HT-29 (cell line): ENCODE results near the gene CDH5. TPM values are rescaled to one million over a fixed set of nuclear protein-coding genes. Genes with fewer than 3 reads are reported as not detected.
A peak's percentile ranks its signal among the peaks of the same experiment; 100 is the strongest.

Source experiments
- DNase-seq: peaks from one replicate; pipeline ENCODE4 v3.0.0-alpha.2; 2015; ENCODE audit warnings: low spot score
- total RNA-seq: library from RNA; depleted of rRNA; stranded (reverse); fragments of >200 nt; shearing (Covaris generic); gene quantifications from 2 replicates; pipeline ENCODE4 v1.2.3, GENCODE V29; 2014

Gene CDH5
- total RNA-seq, 1 experiment from 2014 or later = not detected

DNA sequence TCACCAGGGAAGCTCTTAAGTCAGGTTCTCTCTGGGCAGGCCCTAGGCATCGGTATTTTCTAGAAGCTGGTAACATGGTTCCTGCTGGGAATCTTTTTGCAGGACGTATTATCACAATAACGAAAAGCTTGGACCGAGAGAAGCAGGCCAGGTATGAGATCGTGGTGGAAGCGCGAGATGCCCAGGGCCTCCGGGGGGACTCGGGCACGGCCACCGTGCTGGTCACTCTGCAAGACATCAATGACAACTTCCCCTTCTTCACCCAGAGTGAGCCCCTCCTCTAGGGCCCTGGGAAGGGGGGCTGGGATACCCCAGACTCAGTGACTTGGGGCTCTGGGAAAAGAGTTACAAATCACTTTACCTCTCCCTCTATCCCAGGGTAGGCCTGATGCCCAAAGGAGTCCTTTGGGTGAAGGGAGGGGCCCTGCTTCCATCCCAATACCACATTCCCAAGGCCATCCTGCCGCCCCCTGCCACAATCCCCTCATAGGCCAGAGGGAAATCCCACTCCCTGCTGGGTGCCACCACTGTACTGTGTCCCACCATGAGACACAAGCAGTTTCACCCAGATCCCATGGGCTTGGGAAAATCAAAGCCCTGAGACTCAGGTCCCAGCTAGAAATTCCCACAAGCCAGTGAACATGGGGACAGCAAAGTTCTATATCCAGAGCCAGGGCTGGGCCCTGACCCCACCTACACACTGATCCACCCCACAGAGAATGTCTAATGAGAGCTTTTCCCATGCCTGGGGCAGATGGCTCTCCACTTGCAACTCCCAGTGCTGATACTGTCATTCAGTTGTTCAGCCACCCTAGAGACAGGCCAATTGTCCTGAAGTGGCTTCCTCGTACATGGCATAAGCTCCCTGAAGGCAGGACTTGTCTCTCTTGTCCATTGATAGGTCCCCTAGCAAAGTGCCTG lies 23.0 kb downstream of the CDH5 start:
- DNase-seq = no peak

DNA sequence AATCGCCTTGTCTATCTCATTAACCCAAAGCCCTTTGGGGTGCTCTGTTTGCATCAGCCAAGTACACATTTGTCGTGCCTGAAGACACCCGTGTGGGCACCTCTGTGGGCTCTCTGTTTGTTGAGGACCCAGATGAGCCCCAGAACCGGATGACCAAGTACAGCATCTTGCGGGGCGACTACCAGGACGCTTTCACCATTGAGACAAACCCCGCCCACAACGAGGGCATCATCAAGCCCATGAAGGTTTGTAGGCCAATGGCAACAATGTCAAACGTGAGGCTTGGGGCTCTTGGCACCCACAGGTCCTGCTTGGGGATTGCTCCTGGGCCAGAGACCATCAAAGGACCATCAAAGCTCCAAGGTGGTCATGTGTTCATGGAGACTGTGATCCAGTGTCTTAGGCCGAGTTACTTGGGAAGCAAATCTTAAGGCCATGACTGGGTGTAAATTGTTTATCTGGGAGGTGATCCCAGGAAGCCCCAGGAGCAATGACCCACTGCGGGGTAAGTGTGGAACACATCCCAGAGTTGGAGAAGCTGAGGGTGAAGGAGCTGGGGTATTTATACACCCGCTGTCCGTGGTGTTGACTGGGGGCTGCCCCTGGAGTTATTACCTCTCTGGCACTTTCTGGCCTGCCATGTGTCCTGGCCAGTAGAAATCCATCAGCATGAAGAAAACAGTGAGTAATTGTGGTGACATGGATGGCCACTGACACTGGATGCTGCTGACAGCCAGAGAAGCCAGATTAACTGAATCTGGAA lies 24.0 kb downstream of the CDH5 start:
- DNase-seq = no peak

DNA sequence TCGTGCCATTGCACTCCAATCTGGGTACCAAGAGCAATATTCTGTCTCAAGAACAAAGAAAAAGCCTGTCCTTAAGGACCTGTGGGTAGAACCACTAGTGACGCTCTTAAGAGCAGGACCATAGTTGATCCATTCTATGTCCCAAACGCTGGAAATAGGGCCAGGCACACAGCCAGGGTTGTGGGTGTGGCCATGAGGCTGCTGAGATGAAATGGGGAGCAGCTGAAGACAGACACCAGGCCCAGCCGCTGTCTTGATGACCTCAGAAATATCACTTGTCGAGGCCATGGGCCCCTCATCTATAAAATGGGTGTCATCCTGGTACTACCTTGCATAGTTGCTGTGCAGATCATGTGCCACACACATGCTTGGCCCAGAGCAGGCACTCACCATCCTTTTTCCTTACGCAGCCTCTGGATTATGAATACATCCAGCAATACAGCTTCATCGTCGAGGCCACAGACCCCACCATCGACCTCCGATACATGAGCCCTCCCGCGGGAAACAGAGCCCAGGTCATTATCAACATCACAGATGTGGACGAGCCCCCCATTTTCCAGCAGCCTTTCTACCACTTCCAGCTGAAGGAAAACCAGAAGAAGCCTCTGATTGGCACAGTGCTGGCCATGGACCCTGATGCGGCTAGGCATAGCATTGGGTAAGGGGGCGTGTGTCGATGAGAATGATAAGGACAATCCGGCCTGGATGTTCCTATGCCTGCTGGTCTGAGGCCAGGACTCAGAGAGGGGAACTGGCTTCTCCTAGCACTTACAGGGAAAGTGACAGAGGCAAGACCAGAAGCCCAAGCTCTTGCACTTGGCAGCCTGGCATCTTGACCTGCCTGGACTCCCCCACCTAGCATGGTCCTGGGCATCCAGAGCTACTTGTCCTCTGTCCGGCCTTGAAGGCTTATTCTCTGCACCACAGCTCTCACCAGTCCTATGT lies 25.5 kb downstream of the CDH5 start:
- DNase-seq = no peak

DNA sequence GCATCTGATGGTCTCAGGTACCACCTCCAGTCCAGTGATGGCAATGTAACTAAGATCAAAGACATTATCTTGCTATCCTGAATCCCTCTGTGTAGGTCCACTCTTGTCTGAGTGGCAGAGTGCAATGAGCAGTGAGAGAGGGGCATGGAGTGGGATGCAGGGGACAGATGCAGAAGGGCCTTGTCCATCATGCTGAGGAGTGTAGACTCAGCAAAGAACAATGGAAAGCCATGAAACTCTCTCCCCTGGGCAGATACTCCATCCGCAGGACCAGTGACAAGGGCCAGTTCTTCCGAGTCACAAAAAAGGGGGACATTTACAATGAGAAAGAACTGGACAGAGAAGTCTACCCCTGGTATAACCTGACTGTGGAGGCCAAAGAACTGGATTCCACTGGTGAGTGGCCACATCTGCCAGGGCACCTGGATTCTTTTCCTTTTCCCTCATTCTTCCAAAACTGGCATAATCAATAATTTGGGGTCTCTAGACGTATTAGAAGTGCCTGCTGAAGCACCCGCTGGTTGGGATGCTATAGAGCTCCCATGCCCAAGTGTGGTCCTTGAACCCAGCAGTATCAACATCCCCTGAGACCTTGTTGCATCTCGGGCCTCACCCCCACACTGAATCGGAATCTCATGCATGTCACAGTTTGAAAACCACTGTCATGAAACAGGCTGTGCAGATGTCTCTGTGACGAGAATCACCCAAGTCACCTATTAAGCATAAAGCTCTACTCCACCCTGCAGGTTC lies 29.5 kb downstream of the CDH5 start:
- DNase-seq = no peak

DNA sequence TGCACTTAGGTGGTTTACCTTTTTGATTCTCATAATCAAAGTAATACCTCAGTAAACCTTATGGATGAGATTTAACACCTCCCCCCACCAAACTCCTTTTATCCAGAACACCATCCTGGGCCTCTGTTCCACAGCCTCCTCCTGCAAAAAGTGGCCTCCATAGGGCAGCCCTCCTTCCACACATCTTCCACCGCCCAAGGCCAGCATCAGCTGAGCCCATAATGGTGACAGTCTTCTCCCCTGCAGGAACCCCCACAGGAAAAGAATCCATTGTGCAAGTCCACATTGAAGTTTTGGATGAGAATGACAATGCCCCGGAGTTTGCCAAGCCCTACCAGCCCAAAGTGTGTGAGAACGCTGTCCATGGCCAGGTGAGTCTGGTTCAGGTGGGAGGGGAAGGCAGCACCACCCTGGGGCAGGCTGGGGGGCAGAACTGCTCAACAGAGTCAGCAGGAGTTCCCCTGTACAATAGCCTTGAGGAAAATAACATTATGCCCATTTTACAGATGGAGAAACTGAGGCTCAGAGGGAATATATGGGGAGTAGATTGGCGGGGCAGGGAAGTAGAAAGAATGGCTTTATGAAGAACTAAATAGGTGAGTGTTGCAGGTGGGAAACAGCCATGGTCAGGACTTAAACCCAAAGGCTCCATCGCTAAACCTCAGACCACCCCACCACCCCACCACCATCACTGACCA lies 31.4 kb downstream of the CDH5 start:
- DNase-seq = no peak

DNA sequence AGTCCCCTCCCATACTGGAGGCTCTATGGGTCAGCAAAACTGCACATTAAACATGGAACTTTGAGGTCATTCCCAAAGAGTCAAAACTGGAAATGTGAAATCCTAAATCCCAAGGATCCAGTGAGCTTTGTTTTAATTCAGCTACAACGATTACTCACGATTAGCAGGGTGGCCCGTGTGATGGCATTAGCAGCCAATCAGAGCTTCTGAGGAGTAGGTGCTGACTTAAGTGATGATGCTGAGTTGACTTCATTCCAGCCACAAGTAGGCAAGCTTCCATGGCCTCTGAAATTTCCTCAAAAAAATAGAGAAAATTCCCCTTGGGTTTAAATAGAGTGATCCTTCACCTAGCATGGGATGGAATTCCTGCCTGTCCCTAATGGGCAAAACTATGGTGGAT lies 32.5 kb downstream of the CDH5 start:
- DNase-seq = no peak

DNA sequence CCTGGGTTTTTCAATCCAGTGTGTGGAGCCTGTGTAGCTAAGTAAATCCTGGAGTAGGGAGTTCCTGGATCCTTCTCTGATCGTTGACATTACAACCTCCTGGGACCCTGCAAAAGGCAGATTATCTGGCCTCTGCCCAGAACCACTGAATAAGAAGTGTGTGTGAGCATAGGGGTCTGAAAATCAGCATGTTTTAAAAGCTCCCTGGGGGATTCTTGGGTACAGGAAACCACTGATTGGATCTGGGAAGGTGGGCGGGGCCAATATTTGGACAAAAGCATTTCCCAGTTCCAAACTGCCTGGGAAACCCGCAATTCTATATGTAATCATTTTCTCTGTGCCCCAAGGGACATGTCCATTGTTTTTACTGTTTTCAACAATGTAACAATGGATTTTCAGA lies 33.4 kb downstream of the CDH5 start:
- DNase-seq = no peak

DNA sequence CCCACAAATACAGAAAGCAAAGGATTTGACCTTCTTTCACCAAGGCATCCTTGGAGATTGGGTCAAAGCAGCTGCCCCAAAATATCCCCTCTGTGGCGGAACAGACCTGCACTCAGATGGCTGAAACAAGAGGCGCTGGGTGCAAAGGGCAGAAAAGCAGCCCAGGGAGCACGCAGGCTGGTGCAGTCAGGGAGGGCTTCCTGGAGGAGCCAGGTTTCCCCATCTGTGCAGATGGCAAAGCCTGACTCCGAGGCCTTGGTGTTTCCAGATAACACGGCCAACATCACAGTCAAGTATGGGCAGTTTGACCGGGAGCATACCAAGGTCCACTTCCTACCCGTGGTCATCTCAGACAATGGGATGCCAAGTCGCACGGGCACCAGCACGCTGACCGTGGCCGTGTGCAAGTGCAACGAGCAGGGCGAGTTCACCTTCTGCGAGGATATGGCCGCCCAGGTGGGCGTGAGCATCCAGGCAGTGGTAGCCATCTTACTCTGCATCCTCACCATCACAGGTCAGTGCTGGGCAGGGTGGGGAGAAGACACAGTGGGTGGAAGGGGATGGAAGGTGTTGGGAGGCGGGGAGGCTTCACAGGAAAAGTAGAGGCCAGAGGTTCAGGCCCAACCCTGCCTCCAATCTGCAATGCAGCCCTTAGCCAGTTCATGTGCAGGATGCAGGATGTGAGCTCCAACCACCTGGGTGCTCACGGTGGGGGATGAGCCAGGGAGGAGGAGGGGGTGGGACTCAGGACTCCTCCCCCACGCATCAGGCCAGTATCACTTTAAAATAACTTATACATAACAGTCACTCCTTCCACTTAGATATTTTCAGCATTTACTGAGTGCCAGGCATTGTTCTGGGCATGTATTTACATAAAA lies 34.3 kb downstream of the CDH5 start:
- DNase-seq = no peak

DNA sequence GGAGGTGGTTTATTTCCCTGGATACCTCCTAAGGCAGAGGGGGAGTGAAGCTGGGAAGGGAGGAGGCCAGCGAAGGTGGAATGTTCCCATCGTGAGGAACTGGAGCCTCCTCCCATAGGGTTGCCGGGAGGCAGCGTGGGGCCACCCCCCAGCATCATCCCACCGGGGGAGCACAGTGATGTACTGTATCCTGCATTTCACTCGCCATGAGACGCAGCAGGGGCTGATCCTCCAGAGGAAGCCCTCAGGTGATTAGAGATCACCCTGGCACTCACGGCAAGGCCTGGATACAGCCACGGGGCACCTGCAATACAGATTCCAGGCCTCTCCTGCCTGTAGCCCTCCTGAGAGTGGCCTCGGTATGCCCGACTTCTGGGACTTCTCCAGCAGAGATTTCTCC lies 35.1 kb downstream of the CDH5 start:
- no peak for DNase-seq

DNA sequence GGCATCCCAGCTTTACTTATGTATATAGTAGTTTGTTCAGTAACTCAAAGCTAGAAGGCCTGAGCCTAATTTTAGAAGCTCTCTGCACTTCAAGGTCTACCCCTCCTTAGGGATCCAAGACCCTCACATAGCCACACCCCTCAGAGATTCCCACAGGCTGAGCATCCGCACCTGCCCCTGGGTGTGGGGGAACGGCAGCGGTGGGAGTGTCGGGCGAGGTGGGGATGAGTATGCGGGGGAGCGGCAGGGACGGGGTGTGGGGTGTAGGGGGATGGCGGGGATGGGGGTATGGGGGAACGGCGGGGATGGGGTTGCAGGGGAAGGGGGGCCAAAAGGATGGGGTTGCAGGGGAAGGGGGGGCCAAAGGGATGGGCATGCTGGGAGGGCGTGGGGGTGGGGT lies 35.7 kb downstream of the CDH5 start:
- DNase-seq = no peak

DNA sequence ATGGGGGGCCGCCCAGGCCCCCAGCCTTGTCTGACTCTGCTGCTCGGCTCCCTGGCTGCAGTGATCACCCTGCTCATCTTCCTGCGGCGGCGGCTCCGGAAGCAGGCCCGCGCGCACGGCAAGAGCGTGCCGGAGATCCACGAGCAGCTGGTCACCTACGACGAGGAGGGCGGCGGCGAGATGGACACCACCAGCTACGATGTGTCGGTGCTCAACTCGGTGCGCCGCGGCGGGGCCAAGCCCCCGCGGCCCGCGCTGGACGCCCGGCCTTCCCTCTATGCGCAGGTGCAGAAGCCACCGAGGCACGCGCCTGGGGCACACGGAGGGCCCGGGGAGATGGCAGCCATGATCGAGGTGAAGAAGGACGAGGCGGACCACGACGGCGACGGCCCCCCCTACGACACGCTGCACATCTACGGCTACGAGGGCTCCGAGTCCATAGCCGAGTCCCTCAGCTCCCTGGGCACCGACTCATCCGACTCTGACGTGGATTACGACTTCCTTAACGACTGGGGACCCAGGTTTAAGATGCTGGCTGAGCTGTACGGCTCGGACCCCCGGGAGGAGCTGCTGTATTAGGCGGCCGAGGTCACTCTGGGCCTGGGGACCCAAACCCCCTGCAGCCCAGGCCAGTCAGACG lies 36.2 kb downstream of the CDH5 start:
- no peak for DNase-seq

DNA sequence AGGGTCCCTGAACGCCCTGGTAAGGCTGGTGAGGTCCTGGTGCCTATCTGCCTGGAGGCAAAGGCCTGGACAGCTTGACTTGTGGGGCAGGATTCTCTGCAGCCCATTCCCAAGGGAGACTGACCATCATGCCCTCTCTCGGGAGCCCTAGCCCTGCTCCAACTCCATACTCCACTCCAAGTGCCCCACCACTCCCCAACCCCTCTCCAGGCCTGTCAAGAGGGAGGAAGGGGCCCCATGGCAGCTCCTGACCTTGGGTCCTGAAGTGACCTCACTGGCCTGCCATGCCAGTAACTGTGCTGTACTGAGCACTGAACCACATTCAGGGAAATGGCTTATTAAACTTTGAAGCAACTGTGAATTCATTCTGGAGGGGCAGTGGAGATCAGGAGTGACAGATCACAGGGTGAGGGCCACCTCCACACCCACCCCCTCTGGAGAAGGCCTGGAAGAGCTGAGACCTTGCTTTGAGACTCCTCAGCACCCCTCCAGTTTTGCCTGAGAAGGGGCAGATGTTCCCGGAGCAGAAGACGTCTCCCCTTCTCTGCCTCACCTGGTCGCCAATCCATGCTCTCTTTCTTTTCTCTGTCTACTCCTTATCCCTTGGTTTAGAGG lies 37.1 kb downstream of the CDH5 start:
- DNase-seq = no peak

DNA sequence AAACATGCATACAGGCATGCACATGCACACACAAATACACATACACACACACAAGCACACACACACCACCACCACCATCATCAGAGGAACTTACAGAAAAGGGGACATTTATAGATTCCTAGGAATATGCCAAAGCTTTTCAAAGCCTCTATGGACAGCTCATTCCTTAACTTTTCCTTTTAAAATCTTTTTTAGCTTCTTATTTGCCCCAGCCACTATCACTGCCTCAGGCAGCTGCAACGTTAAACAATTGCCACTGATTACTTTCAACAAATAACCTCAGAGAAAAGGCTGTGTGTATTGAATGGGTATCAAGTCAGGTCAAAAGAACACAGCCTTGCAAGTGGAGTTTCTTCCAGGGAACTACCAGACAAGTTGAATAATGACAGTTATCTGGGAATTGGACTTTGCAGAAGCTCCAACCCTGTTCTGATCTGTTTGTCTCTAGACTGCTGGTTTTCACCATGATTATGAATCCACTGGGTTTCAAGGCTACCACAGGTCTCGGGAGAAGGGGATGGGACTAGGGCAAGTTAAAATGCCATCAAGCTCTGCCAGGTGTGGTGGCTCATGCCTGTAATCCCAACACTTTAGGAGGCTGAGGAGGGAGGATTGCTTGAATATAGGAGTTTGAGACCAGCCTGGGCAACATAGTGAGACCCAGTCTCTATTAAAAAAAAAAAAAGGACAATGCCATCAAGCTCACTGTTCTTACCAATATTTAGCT lies 38.7 kb downstream of the CDH5 start:
- DNase-seq = no peak

DNA sequence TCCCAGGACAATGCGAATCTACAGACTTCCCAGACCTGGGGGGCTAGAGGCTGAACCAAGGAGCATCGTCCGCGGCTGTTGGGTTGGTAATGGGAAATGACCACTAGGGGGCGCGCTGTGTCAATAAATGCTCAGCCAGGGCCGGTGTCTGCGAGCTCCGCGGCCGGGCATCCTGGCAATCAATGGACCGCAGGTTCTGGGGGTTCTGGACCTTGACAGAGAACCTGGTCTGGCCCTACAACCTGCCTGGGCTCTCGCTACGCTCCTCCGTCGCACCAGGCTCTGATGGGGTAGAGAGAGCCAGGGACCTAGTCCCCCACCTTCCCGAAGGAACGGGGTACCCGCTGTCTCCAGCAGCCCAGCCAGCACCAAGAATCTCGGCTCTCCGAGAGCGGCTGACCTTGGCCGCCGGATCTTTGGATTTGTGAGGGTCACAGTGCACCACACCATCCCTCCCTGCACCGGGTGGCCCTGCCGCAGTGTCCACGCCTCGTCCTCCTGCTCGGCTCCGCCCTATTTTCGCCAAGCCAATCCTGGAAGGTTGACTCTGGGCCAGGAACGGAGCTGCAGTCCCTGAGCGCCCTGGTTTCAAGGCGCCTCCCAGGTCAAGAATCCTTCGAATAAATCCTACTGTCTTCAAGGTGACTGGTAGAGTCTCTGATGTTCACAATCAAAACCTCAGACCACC lies 40.2 kb downstream of the CDH5 start:
- DNase-seq = peak; percentile 89

DNA sequence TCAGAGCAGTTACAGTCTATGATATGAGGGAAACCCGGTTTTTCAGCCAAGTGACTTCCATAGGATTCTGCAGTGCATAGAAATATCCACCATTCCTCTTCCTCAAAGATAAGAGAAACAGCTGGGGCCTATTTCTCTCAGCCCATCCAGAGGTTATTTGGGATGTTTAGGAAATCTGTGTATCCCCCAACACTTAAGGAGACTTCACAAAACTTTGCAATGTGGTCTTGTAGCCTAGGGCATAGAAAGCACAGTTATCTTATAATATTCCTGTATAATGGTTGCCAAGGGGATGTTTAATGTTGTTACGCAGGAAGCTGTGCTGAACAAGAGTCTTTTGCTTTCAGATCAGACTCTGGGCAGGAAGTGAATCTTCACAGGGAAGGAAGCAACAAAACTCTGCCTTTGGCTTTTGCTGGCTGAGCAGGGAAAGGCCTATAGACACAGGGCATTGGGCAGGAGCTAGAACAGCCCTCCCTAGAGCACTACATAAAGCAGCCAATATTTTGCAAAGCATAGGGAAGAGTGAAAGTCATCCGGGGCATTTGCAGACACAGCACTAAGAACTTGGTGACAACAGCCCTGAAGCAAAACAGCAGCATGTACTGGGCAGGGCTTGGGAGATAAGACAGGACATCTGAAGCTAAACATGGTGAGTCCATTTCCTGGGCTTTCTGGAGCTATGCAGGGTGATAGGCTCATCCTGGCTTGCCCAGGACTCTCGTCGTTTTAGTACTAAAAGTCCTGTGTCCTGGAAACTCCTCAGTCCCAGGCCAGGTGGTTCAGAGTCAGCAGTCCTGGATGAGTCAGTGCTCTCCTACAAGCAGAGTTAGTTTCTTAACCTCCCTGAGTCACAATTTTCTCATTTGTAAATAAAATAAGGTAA lies 41.9 kb downstream of the CDH5 start:
- peak; percentile 88 for DNase-seq

DNA sequence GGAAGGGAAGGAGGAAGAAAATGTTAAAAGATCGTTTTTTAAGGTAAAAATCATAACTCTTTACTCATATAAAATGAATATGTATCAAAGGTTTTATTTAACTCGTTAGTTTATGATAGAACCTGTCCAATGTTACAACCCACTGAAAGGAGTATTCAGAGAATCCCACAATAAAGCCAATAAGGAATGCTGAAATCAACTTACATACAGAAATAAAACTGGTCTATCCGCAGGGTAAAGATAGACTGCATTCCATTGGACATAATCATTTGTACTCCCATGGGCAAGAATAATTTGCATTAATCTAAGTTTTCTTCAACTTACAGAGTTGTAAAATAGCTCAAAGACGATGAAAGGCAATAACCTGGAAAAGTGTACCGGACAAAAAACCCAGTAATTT lies 42.7 kb downstream of the CDH5 start:
- DNase-seq = peak; percentile 55
